HuH-7.5 (cell line): ENCODE data around the gene DYSF.

ENCODE experiments used
- DNase-seq: peaks from one replicate; pipeline ENCODE4 v3.0.0; 2011; ENCODE audit warnings: low spot score

The DYSF gene

DNA sequence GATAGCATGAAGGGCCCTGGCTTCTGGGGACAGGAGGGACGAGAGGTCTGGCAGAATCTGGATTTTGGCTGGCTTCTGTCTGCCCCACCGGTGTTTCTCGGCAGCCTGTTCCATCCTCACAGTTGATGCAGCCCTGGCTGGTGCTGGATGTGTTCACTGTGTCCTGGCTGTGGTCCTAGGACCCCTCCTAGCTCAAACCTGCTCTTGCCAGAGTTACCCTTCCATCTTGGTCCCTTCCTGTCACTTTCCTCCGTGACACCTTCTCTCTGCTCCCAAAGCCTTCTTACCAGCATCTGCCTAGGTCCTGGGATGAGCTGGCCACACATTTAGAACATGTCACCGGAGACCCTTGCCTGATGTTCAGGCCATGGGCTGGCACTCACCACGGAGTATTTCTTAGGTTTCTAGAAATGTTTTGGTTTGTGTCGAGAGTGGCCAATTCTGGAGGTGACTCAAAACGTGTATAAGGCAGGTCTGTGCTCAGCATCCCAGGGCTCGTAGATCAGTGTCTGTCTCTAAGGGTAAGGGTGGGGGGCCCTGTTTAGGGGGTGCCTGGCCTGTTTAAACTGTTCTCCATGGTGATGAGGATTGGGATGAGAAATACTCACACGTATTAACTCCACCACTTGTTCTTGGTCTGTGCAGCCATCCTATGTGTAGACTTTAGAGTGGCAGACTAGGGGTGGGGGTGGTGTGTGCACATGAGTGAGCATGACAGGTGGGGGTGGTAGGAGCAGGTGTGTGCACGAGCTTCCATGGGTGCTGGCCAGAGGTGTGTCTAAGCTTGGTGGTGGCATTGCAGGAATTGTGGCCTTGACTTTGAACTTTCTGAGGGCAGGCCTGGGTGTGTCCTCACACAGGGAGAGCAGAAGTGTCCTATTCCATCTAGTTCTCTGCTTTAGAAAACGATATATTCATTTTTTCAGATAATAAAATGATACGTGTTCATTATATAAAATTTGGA is 162.7 kb downstream of the DYSF start:
- no peak for DNase-seq

DNA sequence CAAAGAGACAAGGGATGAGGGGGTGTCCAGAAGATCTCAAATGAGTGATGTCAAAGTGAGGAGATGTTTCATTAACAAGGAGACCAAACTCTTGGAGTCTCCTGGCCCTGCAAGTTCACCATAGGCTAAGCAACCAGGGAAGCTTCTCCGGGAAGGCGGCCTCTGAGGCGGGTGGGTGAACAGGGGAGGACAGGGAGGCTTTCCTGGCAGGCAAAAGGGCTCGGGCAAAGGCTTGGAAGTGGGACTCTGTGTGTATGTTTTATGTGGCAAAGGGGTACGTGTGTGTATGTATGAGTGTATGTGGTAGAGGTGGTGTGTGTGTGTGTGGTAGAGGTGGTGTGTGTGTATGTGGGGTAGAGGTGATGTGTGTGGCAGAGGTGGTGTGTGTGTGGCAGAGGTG is 163.9 kb downstream of the DYSF start:
- no peak for DNase-seq

DNA sequence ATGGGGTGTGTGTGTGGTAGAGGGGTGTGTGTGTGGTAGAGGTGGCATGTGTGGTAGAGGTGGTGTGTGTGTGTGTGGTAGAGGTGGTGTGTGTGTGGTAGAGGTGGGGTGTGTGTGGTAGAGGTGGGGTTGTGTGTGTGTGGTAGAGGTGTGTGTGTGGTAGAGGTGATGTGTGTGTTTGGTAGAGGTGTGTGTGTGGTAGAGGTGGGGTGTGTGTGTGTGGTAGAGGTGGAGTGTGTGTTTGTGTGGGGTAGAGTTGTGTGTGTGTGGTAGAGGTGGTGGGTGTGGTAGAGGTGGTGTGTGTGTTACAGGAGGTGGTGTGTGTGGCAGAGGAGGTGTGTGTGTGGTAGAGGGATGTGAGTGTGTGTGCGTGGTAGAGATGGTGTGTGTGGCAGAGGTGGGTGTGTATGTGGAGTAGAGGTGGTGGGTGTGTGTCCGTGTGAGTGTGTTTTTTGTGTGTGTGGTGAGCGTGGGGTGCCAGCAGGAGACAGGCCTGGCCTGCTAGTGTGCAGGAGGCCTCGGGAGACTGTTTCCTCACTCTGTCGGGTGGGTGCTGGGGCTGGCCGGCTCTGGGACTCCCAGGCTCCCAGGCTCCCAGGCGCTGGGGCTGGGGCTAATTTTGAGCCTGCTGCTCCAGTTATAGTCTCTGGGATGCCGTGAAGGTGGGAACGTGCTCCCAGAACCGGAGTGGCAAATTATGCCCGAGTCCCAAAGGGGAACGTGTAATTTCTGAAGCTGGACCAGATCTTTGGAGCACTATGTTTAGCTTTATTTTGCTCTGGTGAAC is 165.2 kb downstream of the DYSF start:
- no peak for DNase-seq

DNA sequence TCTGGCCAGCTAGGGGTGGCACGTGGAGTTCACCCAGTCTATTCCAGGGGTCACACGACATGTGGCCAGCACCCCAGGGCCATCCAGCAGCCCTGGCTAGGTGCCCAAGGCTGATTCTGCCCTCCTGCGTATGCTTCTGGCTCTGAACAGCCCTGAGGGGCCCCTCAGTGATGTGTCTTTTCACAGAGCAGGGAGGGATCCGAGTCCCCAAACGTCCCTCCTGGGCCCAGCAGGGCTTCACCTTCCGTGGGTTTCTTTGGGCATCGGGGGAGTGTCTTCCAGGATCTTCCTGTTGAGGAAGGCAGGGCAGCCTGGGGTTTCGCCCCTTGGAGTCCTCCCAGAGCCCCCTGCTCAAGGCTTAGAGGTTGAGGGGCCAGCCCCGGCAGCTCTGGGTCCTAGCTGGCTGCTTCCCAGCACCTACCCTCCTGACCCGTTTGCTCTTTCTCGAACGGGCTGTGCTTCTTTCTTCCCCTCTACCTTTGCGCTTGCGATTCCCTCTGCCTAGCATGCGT is 165.9 kb downstream of the DYSF start:
- no peak for DNase-seq

DNA sequence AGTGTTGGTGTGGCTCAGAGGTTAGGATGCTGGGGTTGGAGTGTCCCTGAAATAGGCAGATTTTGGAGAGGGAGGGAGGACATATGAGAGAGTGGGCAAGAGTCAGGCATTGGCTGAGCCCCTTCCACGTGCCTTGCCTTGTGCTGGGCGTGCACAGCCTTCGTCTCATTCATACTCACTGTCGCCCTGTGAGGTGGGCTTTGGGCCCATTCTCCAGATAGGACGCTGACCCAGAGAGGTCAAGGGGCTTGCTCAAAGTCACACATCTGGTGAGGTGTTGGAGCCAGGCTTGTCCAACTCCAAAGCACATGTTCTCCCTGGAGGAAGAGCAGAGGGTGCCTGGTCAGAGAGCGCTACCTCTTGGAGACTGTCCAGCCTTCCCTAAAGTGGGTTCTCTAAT is 166.8 kb downstream of the DYSF start:
- no peak for DNase-seq

DNA sequence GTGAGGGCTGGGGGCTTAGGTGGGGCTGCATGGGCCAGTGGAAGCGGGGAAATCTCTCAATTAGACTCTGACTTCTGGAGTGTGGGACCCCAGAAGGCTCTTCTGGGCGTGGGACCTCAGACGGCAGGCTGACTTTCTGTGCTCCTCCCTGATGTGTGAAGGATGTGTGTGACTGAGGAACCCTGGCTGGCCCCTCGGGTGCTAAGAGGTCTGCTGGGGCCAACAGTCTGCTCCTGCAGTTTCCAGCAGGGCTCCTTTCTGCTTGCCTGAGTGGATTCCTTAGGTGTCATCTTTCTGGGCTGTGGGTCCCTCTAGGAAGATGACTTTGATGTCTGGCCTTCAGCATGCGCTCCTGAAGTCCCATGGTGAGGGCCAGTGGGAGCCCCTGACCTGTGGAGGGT is 167.5 kb downstream of the DYSF start:
- no peak for DNase-seq

DNA sequence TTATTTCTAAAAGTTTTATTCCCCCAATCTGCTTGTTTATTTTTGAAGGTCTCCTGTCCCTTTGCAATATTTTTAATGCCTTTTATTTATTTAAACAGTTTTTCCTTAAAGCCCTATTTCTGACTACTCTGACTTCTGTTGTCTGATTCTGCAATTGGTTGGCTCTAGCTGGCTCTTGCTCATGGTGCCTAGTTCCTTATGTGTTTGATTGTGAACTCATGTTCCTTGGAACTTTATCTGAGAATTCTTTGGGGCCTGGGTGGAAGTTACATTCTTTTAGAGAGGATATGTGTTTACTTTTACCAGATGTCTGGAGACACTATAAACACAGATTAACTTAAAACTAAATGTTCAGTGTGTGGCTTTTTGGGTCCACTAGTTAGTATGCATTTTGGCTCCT is 175.9 kb downstream of the DYSF start:
- DNase-seq = no peak

DNA sequence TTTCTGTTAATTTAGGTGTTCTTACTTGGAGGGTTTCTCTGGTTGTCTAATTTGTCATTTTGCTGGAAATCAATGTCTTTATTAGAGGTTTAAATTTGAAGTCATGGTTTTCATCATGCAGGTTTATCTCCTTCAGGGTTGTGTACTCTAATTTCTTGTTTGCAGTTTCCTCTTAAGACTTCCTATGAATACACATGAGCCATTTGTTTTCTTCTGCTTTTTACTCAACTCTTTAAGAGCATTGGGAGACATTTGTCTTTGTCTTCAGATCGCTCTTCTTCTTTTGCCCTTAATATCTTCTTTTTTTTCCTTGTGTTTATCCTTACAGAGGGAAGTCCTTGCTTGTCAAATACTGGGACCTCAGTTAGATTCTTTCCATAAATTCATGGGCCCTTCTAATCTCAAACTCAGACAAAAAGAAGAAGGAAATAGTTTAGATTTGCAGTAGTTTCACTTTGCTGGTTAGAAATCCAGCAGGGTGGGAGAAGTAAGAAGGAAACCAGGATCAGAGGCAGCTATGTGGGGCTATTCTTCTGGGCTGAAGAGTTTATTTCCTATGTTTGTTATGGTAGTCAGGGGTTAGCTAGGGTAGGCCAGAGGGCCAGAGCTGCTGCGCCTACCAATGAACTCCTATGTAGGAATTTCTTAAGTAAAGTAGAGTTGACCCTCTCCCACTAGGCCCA is 176.6 kb downstream of the DYSF start:
- DNase-seq = no peak

DNA sequence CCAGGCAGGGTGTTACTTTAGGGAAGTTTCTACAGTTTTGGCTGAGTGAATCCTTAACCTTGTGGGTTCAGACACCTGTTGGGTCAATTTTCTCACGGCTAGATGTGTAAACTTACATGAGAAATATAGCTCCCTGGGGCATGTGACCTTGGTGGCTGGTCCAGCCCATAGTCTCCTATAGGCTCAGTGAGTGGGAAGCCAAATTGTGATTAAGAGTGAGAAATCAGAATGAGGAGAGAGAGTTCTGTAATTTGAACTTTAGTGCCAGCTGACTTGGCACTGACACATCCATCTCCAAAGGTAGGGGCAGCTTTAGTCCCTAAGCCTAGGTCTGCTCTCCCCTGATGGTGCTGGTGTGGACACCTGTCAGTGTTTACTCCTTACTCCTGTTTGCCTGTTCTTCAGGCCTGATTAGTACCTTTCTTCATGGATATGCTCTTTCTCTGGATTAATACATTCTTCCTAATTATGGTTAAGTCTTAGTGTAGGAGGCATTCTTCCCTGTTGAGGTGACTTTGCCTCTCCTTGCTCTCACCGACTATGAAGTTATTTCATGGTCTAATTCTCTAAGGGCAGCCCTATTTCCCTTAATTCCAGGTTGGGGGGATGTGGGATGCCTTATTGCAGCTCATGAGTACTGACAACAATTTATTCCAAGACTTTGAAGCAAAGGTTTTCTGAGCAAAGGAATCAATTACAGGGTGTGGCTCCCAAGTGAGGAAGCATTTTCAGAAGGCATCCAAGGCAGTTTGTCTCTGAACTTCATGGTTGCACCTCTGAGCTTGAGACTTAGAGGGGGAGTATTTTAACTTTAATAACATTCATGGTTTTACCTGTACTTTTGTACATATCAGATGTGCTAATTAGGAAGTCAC is 177.3 kb downstream of the DYSF start:
- DNase-seq = no peak

DNA sequence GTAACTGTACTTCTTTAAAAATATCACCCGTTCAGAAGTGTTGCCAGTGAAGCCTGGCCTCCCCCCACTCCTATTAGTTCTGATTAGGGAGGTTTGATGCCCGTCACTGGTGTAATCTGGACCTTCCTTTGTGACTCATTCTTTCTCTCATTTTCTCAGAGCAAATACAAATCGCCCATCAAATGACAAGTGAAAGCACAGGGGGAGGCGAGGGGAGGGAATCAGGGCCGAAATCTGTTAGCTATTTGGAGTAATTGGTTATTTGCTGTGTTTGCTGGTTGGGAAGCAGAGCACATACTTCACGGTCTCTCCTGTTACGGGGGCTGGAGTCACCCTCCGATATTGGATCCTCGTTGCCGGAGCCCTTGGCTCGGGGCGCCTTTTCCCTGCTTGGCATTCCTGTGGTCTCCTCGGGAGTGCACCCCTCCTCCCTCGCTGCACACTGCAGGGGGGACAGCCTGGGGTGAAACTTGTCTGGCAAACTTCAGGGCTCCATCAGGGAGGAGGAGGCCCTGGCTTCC is 178.1 kb downstream of the DYSF start:
- no peak for DNase-seq

DNA sequence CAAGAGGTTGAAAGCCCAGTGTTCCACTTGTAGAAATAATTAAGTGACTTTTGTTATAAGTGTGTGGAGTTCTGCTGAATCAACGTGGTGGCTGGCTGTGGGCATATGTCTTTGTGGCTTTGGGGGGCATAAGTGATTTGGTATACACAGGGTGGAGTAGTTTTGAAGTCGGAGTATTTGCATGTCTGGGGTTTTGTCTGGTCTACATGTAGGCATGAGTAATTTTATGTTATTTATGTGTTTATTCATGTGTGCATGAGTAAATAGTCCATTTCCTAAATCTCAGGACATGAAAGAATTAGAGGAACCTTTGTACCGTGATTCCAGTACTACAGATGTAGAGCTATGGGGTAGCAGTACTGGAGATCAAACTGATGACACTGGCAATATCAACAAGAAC is 179.7 kb downstream of the DYSF start:
- no peak for DNase-seq

DNA sequence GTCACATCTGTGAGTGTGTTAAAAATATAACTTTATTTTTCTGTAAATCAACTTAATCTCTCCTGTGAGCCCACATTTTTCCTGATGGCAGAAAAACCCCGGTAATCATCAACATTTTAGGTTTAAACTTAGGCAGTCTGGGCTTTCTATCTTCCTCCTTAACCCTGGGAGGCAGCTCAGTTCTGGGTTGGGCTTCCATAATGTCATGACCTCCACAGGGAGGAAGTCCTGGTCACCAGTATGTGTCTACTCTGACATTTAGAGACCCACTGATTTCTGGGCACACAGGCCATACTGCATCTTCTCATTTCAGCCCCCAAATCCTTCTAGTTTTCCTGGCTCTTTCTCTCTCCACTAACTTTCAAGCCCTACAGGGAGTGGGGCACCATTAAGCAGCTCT is 181.2 kb downstream of the DYSF start:
- DNase-seq = no peak

DNA sequence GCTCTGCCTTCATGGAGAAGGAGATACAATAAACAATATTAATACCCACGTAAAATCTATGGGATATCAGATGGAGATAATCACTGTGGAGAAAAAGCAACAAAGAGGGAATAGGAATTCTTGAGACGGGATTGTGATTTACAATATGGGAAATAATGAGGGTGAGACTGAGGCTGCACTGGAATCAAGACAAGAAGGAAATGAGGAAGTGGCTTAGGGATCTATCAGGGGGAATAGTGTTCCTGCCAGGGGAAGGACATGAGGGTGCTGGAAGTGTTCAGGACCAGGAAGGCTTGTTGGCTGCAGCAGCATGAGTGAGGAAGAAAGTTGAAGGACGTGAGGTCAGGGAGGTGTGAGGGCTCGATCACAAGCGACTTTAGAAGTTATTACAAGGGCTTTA is 182.4 kb downstream of the DYSF start:
- DNase-seq = no peak

DNA sequence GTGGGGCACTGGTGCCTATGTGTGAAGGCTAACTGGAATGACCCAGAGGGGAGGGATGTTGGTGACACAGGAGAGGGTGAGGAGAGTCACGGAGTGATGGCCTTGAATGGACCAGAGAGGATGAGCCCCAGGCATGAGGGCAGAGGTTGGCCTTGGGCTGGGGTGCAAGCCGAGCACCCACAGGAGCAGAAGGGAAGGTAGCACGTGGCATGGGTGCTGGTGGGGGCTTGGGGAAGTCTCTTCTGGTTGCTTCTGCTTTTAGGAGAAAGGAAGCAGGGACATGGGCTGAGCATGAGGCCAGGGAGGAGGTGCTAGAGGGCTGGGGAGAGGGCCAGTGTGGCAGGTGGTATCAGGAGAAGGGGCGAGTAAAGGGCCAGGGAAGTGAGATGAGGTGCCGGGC is 183.8 kb downstream of the DYSF start:
- no peak for DNase-seq

DNA sequence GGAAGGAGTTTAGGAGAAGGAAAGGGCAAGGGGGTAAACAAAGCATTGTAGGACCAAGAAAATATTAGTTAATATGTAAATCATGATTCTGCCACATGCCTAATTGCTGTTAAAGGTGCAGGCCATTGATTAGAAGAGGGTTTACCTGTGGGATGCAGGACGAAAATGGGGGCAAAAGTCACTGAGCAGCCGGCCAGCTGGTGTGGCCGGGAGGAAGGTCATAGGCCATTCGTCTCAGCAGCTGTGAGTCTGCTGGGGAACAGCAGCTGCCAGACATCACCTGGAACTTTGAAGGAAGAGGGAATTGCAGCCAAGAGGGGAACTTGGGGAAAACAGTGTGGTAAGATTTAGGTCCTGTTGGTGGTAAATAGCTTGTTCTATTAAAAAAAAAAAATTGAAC is 184.4 kb downstream of the DYSF start:
- no peak for DNase-seq

DNA sequence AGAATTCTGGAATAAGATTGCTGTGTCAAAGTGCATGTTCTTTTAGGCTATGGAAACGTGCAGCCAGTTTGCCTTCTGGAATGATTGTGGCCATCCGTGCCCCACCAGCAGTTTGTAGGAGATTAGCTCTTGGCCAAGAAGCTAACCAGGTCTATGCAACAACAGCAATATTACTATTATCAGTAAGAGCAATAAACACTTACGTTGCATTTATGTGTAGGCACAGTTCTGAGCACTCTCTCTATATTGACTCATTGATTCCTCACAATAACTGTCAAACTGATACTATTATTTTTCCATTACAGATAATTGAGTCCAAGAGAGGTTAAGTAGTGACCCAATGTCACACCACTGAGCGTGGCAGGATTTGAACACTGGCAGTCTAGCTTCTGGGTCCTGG is 186.4 kb downstream of the DYSF start:
- no peak for DNase-seq

DNA sequence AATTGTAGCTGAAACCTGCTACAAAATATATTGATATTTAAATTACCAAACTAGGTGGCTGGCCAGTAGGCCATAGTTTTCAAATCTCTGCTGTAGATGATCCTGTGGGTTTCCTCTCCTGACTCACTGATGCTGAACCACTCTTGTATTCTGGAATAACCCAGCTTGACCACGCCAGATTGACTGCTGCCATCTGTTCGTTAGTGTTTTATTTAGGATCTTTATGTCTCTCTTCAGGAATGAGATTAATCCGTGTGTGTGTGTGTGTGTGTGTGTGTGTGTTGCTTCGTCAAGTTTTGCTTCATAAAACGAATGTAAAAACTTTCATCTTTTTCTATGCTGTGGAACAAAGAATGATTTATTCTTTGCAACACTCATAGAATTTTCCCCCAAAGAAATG is 187.1 kb downstream of the DYSF start:
- no peak for DNase-seq

DNA sequence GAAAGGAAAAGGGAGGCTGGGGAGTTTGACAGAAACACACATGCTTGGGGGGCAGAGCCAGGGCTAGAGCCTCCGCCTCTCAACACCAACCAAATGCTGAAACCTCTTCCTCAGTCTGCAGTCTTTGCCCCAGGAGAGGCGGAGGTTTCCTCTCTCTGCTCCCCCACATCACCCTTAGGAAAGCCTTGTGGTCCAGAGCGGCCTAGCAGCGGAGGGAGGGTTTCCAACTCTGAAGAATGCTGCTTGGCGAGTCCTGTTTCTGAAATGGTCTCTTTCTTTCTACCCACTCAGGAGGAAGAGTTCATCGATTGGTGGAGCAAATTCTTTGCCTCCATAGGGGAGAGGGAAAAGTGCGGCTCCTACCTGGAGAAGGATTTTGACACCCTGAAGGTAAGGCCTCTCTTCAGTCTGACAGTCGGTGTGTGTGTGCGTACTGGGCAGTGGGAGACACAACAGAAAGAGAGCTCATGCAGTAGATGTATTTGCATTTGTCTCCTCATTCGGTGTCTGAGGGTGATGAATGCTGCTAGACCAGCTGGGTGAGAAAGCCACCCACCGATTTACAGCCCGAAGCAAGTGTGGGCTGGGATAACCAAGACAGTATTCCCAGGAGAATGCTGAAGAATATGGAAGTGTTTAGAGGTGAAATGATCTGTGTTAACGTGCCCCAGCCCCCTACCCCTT is 190.5 kb downstream of the DYSF start:
- DNase-seq = no peak

DNA sequence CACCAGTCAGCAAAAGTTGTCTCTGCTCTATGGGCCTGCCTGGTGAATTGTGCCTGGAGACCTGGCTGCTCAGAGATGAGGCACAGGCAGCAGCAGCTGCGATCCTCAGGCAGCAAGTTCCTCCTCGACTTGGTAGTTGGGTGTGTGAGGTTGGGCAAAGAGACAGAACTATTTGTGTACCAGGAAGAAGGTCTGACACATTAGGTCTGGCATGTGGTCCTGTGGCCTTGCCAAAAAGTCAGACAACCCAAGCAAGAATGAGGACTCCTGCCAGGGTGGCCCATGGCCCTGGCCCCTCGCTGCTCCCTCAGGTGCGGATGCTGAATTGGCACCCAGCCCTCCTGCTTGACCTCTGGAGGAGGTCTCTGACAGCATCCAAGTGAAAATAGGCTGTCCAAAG is 192.7 kb downstream of the DYSF start:
- DNase-seq = no peak

DNA sequence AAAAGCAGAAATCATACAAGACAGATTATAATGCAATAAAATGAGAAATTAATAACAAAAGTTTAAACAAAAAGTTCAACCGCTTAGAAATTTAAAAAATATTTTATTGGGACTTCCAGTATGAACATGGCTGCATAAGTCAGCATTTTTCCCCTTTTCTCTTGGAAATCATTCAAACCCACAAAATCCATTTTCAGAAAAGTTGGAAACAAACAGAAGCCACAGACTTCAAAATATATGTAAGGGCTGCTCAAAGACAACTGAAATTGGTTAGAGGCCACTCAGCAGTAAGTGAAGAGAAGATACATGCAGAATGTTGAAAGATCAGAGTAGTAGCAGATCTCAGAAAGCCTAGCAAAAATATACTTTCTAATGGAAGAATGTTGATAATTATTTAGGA is 194.0 kb downstream of the DYSF start:
- DNase-seq = no peak

DNA sequence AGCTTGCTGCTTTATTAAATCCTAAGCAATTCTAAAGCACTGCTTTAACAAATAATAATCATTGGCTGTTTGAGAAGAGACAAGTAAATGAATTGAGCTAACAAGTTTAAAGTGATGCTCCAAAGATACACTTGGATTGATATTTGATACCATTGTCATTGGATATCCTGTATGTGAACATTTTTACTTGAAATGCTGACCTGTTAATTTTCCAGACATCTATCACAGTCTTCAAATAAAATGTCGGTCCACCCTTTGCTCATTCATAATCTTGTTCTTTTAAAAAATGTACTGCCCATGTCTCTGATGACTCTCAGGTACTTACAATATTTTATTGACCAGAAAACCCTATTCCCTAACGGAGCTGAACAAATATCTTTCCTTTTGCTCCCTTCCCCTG is 202.1 kb downstream of the DYSF start:
- no peak for DNase-seq
